H9 (cell line): Measurements from ENCODE around the gene KRT15. TPM values are rescaled to one million over a fixed set of nuclear protein-coding genes. Genes with fewer than 3 reads are reported as not detected.

Experiments used
- DNase-seq: peaks from one replicate; pipeline ENCODE4 v3.0.0-alpha.2; 2017
- H2AFZ ChIP-seq: one replicate; pipeline ENCODE4 v1.6.1; 2013; ENCODE audit warnings: mild to moderate bottlenecking, low read length, control low read depth, moderate library complexity
- H2AK5ac ChIP-seq: 2 replicates; pipeline ENCODE4 v1.6.1; 2013; ENCODE audit warnings: low read length, control low read depth, mixed read lengths; ENCODE audit not compliant: insufficient read length
- H2BK120ac ChIP-seq: one replicate; pipeline ENCODE4 v1.6.1; 2013; ENCODE audit warnings: low read depth, mild to moderate bottlenecking, low read length, control low read depth, inconsistent platforms; ENCODE audit not compliant: poor library complexity, severe bottlenecking
- H2BK12ac ChIP-seq: 2 replicates; pipeline ENCODE4 v1.6.1; 2013; ENCODE audit warnings: low read length, control low read depth, mixed read lengths, low read depth; ENCODE audit not compliant: insufficient read length
- H2BK15ac ChIP-seq: 2 replicates; pipeline ENCODE4 v1.6.1; 2013; ENCODE audit warnings: low read depth, low read length, control low read depth
- H2BK20ac ChIP-seq: one replicate; pipeline ENCODE4 v1.6.1; 2013; ENCODE audit warnings: low read depth, mild to moderate bottlenecking, low read length, control low read depth, inconsistent platforms; ENCODE audit not compliant: poor library complexity, severe bottlenecking
- H2BK5ac ChIP-seq: 2 replicates; pipeline ENCODE4 v1.6.1; 2013; ENCODE audit warnings: low read length, control low read depth, mixed read lengths; ENCODE audit not compliant: insufficient read length
- H3K14ac ChIP-seq: 2 replicates; pipeline ENCODE4 v1.6.1; 2013; ENCODE audit warnings: low read length, control low read depth; ENCODE audit not compliant: insufficient read depth
- H3K18ac ChIP-seq: 2 replicates; pipeline ENCODE4 v1.6.1; 2013; ENCODE audit warnings: low read depth, mild to moderate bottlenecking, mixed read lengths, low read length, control low read depth; ENCODE audit not compliant: insufficient read length
- H3K23ac ChIP-seq: 2 replicates; pipeline ENCODE4 v1.6.1; 2013; ENCODE audit warnings: low read length, control low read depth, mixed read lengths, low read depth; ENCODE audit not compliant: insufficient read length
- H3K23me2 ChIP-seq: 2 replicates; pipeline ENCODE4 v1.6.1; 2013; ENCODE audit warnings: low read depth, mild to moderate bottlenecking, mixed read lengths, low read length, control low read depth; ENCODE audit not compliant: insufficient read length, poor library complexity, severe bottlenecking
- H3K27ac ChIP-seq: 2 replicates; pipeline ENCODE4 v1.5.1; 2013; ENCODE audit warnings: low read length, control low read depth, mixed read lengths, low read depth; ENCODE audit not compliant: insufficient read length
- H3K27me3 ChIP-seq: 2 replicates; pipeline ENCODE4 v1.6.1; 2013; ENCODE audit warnings: low read length, control low read depth, inconsistent platforms; ENCODE audit not compliant: insufficient read depth
- H3K4ac ChIP-seq: 2 replicates; pipeline ENCODE4 v1.6.1; 2013; ENCODE audit warnings: low read depth, mild to moderate bottlenecking, control low read depth, inconsistent platforms, low read length, moderate library complexity
- H3K4me1 ChIP-seq: 2 replicates; pipeline ENCODE4 v1.6.1; 2013; ENCODE audit warnings: low read length, control low read depth, inconsistent platforms; ENCODE audit not compliant: insufficient read depth
- H3K4me2 ChIP-seq: 2 replicates; pipeline ENCODE4 v1.6.1; 2013; ENCODE audit warnings: low read length, control low read depth, mixed read lengths; ENCODE audit not compliant: insufficient read length, insufficient read depth
- H3K56ac ChIP-seq: 2 replicates; pipeline ENCODE4 v1.6.1; 2013; ENCODE audit warnings: low read depth, mild to moderate bottlenecking, mixed read lengths, low read length, control low read depth; ENCODE audit not compliant: insufficient read length
- H3K79me1 ChIP-seq: 2 replicates; pipeline ENCODE4 v1.6.1; 2013; ENCODE audit warnings: low read depth, mild to moderate bottlenecking, moderate library complexity, low read length, control low read depth, inconsistent platforms; ENCODE audit not compliant: insufficient read depth, poor library complexity, severe bottlenecking
- H3K79me2 ChIP-seq: 2 replicates; pipeline ENCODE4 v1.6.1; 2013; ENCODE audit warnings: low read length, control low read depth, inconsistent platforms; ENCODE audit not compliant: insufficient read depth
- H3K9ac ChIP-seq: 2 replicates; pipeline ENCODE4 v1.6.1; 2013; ENCODE audit warnings: low read length, control low read depth, mixed read lengths; ENCODE audit not compliant: insufficient read length; ENCODE audit errors: extremely low read depth
- H3K9me3 ChIP-seq: one replicate; pipeline ENCODE4 v1.6.1; 2013; ENCODE audit warnings: low read depth, low read length, inconsistent platforms; ENCODE audit not compliant: control insufficient read depth
- H3T11ph ChIP-seq: one replicate; pipeline ENCODE4 v1.6.1; 2013; ENCODE audit warnings: mild to moderate bottlenecking, low read length, control low read depth, inconsistent platforms
- H4K20me1 ChIP-seq: one replicate; pipeline ENCODE4 v1.6.1; 2013; ENCODE audit not compliant: control insufficient read depth, insufficient read length, insufficient read depth
- H4K5ac ChIP-seq: 2 replicates; pipeline ENCODE4 v1.6.1; 2013; ENCODE audit warnings: low read depth, mild to moderate bottlenecking, mixed read lengths, low read length, control low read depth; ENCODE audit not compliant: insufficient read length
- H4K8ac ChIP-seq: replicated peaks from 2 replicates; pipeline ENCODE4 v1.6.1; 2013; ENCODE audit warnings: low read length, control low read depth, mixed read lengths, low read depth; ENCODE audit not compliant: insufficient read length
- H4K91ac ChIP-seq: 2 replicates; pipeline ENCODE4 v1.6.1; 2013; ENCODE audit warnings: low read depth, mild to moderate bottlenecking, moderate library complexity, mixed read lengths, low read length, control low read depth; ENCODE audit not compliant: insufficient read length
- H3K27ac Mint-ChIP-seq, 3 experiments: 2 replicates in 2 of 3; 3 replicates in 1 of 3; pipeline ENCODE4 v1.8.0; 2020 to 2021; ENCODE audit warnings: mixed read lengths in 3 of 3, mild to moderate bottlenecking in 1 of 3, moderate library complexity in 1 of 3
- H3K27me3 Mint-ChIP-seq: 2 replicates; pipeline ENCODE4 v1.8.0; 2021; ENCODE audit warnings: low read depth, mild to moderate bottlenecking, moderate library complexity, mixed read lengths
- H3K36me3 Mint-ChIP-seq, 3 experiments: 2 replicates in 2 of 3; 3 replicates in 1 of 3; pipeline ENCODE4 v1.8.0; 2020 to 2021; ENCODE audit warnings: low read depth in 3 of 3, mixed read lengths in 3 of 3; ENCODE audit not compliant: insufficient read depth in 1 of 3
- H3K4me1 Mint-ChIP-seq, 2 experiments: 2 replicates each; pipeline ENCODE4 v1.8.0; 2020; ENCODE audit warnings: mixed read lengths in 2 of 2
- H3K4me3 Mint-ChIP-seq, 2 experiments: 2 replicates in 1 of 2; 3 replicates in 1 of 2; pipeline ENCODE4 v1.8.0; 2020 to 2021; ENCODE audit warnings: mild to moderate bottlenecking in 2 of 2, mixed read lengths in 2 of 2, moderate library complexity in 1 of 2
- H3K9me3 Mint-ChIP-seq, 2 experiments: 2 replicates in 1 of 2; 3 replicates in 1 of 2; pipeline ENCODE4 v1.8.0; 2020; ENCODE audit warnings: mild to moderate bottlenecking in 2 of 2, mixed read lengths in 2 of 2, moderate library complexity in 1 of 2
- WGBS: extraction: QIAGEN DNeasy Blood & Tissue Kit; methylation state at CpG from one replicate; pipeline ENCODE4 v1.1.7; 2013; ENCODE audit warnings: missing lambda C conversion rate, low lambda C conversion rate, mixed read lengths; ENCODE audit not compliant: insufficient read length; ENCODE audit errors: extremely low coverage; 5-methylcytosine and 5-hydroxymethylcytosine counted together
- total RNA-seq: library from RNA; stranded (reverse); gene quantifications from 2 replicates; pipeline ENCODE4 v1.2.1, GENCODE V29; 2021
- TF ChIP-seq, protein P1 (sequence below): fragments of 200-600 bp; sonication (generic); conservative IDR thresholded peaks from 3 replicates; pipeline ENCODE4 v1.8.0; 2021; ENCODE audit warnings: antibody characterized with exemption, mild to moderate bottlenecking

The KRT15 gene
- total RNA-seq, 1 experiment from 2014 or later: 0.87 TPM

DNA sequence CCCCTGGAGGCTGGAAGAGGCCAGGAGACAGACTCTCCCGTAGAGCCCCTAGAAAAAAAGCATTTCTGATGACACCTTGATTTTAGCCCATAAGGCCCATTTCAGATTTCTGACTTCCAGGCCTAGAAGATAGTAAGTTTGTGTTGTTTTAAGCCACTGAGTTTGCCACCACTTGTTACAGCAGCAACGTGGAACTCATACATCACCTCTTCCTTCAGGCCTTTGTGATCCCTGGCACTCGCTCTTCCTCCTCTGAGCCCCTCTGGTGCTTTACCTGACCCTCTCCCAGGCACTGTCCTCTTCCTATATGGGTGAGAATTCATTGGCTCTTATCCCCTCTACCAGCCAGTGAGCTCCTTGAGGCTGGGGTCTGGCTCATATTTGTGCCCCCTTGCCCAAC lies 28.1 kb upstream of the KRT15 start:
- Histone ChIP-seq H3K23me2 (no peaks in the 10 kb centered on the region), H2BK120ac (no peak overlapping the region), H4K5ac (no peak overlapping the region), H3K56ac (no peak overlapping the region), H3K27ac (no peak overlapping the region), H3K4me2 (no peak overlapping the region), H2AK5ac (no peak overlapping the region), H3K14ac (no peak overlapping the region), H3K18ac (no peak overlapping the region), H3K9ac (no peak overlapping the region), H4K8ac (no peak overlapping the region), H3K4ac (no peak overlapping the region), H2AFZ (no peak overlapping the region), H3K79me1 (no peaks in the 10 kb centered on the region), H2BK15ac (0 out of 2 replicates have a peak overlapping the region, but pooled peaks have one; percentile 27), H2BK5ac (no peak overlapping the region), H4K20me1 (no peaks in the 10 kb centered on the region), H2BK12ac (no peak overlapping the region), H3K4me1 (no peaks in the 10 kb centered on the region), H3K23ac (no peak overlapping the region), H3T11ph (no peak overlapping the region), H3K27me3 (no peaks in the 10 kb centered on the region), H3K9me3 (no peaks in the 10 kb centered on the region), H2BK20ac (no peak overlapping the region), H4K91ac (no peak overlapping the region), H3K79me2 (no peaks in the 10 kb centered on the region)
- peaks cover 0 to 13% (median 1%) of the 10 kb centered on the region in 3 experiments; a peak in 4 of 7 replicates for H3K36me3 Mint-ChIP-seq
- H3K4me3 Mint-ChIP-seq: no peak overlapping the region
- DNase-seq: no peak
- TF ChIP-seq, protein P1, sequence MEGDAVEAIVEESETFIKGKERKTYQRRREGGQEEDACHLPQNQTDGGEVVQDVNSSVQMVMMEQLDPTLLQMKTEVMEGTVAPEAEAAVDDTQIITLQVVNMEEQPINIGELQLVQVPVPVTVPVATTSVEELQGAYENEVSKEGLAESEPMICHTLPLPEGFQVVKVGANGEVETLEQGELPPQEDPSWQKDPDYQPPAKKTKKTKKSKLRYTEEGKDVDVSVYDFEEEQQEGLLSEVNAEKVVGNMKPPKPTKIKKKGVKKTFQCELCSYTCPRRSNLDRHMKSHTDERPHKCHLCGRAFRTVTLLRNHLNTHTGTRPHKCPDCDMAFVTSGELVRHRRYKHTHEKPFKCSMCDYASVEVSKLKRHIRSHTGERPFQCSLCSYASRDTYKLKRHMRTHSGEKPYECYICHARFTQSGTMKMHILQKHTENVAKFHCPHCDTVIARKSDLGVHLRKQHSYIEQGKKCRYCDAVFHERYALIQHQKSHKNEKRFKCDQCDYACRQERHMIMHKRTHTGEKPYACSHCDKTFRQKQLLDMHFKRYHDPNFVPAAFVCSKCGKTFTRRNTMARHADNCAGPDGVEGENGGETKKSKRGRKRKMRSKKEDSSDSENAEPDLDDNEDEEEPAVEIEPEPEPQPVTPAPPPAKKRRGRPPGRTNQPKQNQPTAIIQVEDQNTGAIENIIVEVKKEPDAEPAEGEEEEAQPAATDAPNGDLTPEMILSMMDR: no peak
- H3K4me1 Mint-ChIP-seq: peaks cover 29 to 41% of the 10 kb centered on the region in 2 experiments
- no CpG with 5 or more reads among the region's 3 CpGs for WGBS
- H3K27ac Mint-ChIP-seq: no peak overlapping the region
- H3K27me3 Mint-ChIP-seq: peaks cover 17% of the 10 kb centered on the region
- H3K9me3 Mint-ChIP-seq: peaks cover 3 to 13% of the 10 kb centered on the region in 2 experiments; a peak in 4 of 5 replicates
